HepG2 (cell line): ENCODE data around the gene MICALL2. TPM values are rescaled to one million over a fixed set of nuclear protein-coding genes. Genes with fewer than 3 reads are reported as not detected.
A peak's percentile ranks its signal among the peaks of the same experiment; 100 is the strongest.

Experiments used
- ATF7-NPFF ChIP-seq: sonication (generic); formaldehyde crosslinking; IDR thresholded peaks from 2 replicates; pipeline ENCODE4 v1.8.1; 2023; ENCODE audit warnings: mild to moderate bottlenecking, low read depth, missing genetic modification reagents, moderate library complexity
- FOSL1 ChIP-seq: sonication (generic); formaldehyde crosslinking; IDR thresholded peaks from 2 replicates; pipeline ENCODE4 v1.9.0; 2021; ENCODE audit warnings: missing genetic modification reagents, borderline replicate concordance
- GFI1 ChIP-seq: sonication (generic); formaldehyde crosslinking; IDR thresholded peaks from 2 replicates; pipeline ENCODE4 v1.5.0; 2020; ENCODE audit warnings: missing genetic modification reagents, mild to moderate bottlenecking, borderline replicate concordance
- HNRNPL ChIP-seq: fragments of 200-400 bp; formaldehyde crosslinking; IDR thresholded peaks from 2 replicates; pipeline ENCODE4 v1.6.1; 2017; ENCODE audit warnings: mild to moderate bottlenecking, low read depth, low read length
- IRF2 ChIP-seq: IDR thresholded peaks from 2 replicates; pipeline ENCODE4 v1.6.1; 2018; ENCODE audit warnings: missing genetic modification reagents, missing compliant biosample characterization
- MAFG ChIP-seq: sonication (generic); formaldehyde crosslinking; IDR thresholded peaks from 2 replicates; pipeline ENCODE4 v1.5.1; 2020; ENCODE audit warnings: mild to moderate bottlenecking, missing genetic modification reagents
- PHF20 ChIP-seq: sonication (generic); formaldehyde crosslinking; IDR thresholded peaks from 2 replicates; pipeline ENCODE4 v1.5.0; 2020; ENCODE audit warnings: mild to moderate bottlenecking, missing genetic modification reagents
- PHF21A ChIP-seq: sonication (generic); formaldehyde crosslinking; IDR thresholded peaks from 2 replicates; pipeline ENCODE4 v1.5.0; 2020; ENCODE audit warnings: mild to moderate bottlenecking, missing genetic modification reagents
- RBFOX2 ChIP-seq: fragments of 200-400 bp; formaldehyde crosslinking; IDR thresholded peaks from 2 replicates; pipeline ENCODE4 v1.6.1; 2017; ENCODE audit warnings: low read depth, mild to moderate bottlenecking, low read length
- SRF ChIP-seq: IDR thresholded peaks from 2 replicates; pipeline ENCODE4 v1.6.1; 2011; ENCODE audit warnings: mild to moderate bottlenecking, low read depth, low read length, moderate library complexity
- TAF15 ChIP-seq: fragments of 200-400 bp; formaldehyde crosslinking; IDR thresholded peaks from one replicate; pipeline ENCODE4 v1.6.1; 2018; ENCODE audit warnings: mild to moderate bottlenecking, low read depth, low read length; ENCODE audit not compliant: poor library complexity, severe bottlenecking
- YY1 ChIP-seq: IDR thresholded peaks from 2 replicates; pipeline ENCODE4 v1.6.1; 2011; ENCODE audit warnings: low read length, low read depth, moderate library complexity, mild to moderate bottlenecking; ENCODE audit not compliant: insufficient read depth, insufficient replicate concordance
- ZMAT3 ChIP-seq: sonication (generic); formaldehyde crosslinking; conservative IDR thresholded peaks from 2 replicates; pipeline ENCODE4 v1.7.0; 2021; ENCODE audit warnings: missing genetic modification reagents
- ZNF296 ChIP-seq: sonication (generic); formaldehyde crosslinking; conservative IDR thresholded peaks from 2 replicates; pipeline ENCODE4 v1.5.0; 2020; ENCODE audit warnings: mild to moderate bottlenecking, missing genetic modification reagents
- ZNF550 ChIP-seq: sonication (generic); formaldehyde crosslinking; IDR thresholded peaks from 2 replicates; pipeline ENCODE4 v1.4.0; 2020; ENCODE audit warnings: mild to moderate bottlenecking, missing genetic modification reagents, borderline replicate concordance
- ZSCAN20 ChIP-seq: sonication (generic); formaldehyde crosslinking; IDR thresholded peaks from 2 replicates; pipeline ENCODE4 v1.4.0; 2020; ENCODE audit warnings: missing genetic modification reagents, mild to moderate bottlenecking, borderline replicate concordance
- polyA plus RNA-seq, 8 experiments: library from polyadenylated mRNA; depleted of rRNA in 3 of 8; stranded (reverse) in 7 of 8; unstranded in 1 of 8; fragments of >200 nt; fragmentation: Illumina TruSeq in 4 of 8; extraction: Trizol in 4 of 8; gene quantifications; 2 replicates each; pipeline versions ENCODE4 v1.2.1 to v1.2.3, GENCODE V29; 2011 to 2016; ENCODE audit warnings: low read depth in 4 of 8, missing spikeins in 1 of 8, mixed read lengths in 1 of 8; ENCODE audit not compliant: insufficient read depth in 1 of 8
- total RNA-seq, 5 experiments: library from RNA; depleted of rRNA; stranded (reverse); fragments of >200 nt; fragmentation: Illumina TruSeq; extraction: Trizol; gene quantifications; 2 replicates each; pipeline ENCODE4 v1.2.3, GENCODE V29; 2016; ENCODE audit warnings: low read depth in 1 of 5
- TF ChIP-seq, protein P1 (sequence below): sonication (generic); formaldehyde crosslinking; IDR thresholded peaks from 2 replicates; pipeline ENCODE4 v1.4.0; 2020; ENCODE audit warnings: missing genetic modification reagents
- TF ChIP-seq, protein P2 (sequence below): sonication (generic); formaldehyde crosslinking; IDR thresholded peaks from 2 replicates; pipeline ENCODE4 v1.4.0; 2020; ENCODE audit warnings: mild to moderate bottlenecking, missing genetic modification reagents
- TF ChIP-seq, protein P3 (sequence below): sonication (generic); formaldehyde crosslinking; IDR thresholded peaks from 2 replicates; pipeline ENCODE4 v1.5.0; 2020; ENCODE audit warnings: mild to moderate bottlenecking, missing genetic modification reagents
- TF ChIP-seq, protein P4 (sequence below): sonication (generic); formaldehyde crosslinking; conservative IDR thresholded peaks from 2 replicates; pipeline ENCODE4 v1.4.0; 2020; ENCODE audit warnings: missing genetic modification reagents

The MICALL2 gene
- total and polyA plus RNA-seq, 2 of the 13 experiments (the other 11 are each of a cell fraction or from before 2014, with no cell fraction given): 5.8 to 12.4 TPM

DNA sequence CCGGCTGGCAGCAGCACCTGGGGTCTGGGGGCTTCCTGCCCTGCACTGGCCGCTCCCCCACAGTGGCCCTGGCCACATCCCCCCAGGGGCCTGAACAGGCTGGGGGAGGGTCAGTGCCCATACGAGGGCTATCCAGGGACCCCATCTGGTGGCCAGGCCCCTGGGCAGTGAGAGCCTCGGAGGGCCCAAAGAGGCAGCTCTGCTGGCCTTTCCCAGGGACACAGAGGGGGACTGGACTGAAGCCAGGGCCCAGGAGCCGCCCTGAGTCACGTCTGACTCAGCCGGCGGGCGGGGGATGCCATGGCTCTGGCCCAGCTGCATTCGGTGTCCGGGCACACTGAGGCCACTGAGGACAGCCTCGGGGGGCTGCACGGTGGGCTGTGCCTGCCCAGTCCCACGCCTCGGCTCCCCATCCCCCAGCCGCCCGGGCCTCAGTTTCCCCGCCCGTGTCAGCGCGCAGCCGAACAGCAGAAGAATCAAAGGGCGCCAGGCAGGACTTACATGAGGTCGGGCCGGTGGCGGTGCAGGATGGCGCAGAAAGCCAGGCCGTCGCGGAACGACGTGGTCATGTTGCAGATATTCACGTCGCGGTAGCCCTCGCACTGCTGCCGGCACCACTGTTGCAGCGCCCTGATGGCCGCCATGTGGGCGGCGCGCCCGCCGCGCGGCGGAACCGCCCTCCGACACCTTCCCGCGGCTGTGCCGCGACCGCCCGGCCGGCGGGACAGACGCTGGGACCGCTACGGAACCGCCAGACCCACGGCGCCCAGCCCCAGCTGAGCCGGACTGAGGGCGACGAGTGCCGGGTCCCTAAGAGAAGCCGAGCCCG lies at the start of gene MICALL2 (continued):
- TF ChIP-seq TAF15: peak; percentile 37
- peak; percentile 84 for TF ChIP-seq RBFOX2
- TF ChIP-seq, protein P1, sequence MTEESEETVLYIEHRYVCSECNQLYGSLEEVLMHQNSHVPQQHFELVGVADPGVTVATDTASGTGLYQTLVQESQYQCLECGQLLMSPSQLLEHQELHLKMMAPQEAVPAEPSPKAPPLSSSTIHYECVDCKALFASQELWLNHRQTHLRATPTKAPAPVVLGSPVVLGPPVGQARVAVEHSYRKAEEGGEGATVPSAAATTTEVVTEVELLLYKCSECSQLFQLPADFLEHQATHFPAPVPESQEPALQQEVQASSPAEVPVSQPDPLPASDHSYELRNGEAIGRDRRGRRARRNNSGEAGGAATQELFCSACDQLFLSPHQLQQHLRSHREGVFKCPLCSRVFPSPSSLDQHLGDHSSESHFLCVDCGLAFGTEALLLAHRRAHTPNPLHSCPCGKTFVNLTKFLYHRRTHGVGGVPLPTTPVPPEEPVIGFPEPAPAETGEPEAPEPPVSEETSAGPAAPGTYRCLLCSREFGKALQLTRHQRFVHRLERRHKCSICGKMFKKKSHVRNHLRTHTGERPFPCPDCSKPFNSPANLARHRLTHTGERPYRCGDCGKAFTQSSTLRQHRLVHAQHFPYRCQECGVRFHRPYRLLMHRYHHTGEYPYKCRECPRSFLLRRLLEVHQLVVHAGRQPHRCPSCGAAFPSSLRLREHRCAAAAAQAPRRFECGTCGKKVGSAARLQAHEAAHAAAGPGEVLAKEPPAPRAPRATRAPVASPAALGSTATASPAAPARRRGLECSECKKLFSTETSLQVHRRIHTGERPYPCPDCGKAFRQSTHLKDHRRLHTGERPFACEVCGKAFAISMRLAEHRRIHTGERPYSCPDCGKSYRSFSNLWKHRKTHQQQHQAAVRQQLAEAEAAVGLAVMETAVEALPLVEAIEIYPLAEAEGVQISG (CRISPR knock-in tag): 0 out of 2 replicates have a peak, but pooled peaks have one; percentile 12
- TF ChIP-seq ZNF296 (CRISPR knock-in tag): peak; percentile 70; the same call in 1 of the 2 replicates
- TF ChIP-seq SRF: no peak
- no peak for TF ChIP-seq IRF2 (CRISPR knock-in tag)
- 0 out of 2 replicates have a peak, but pooled peaks have one; percentile 44 for TF ChIP-seq PHF21A
- no peak for TF ChIP-seq GFI1 (CRISPR knock-in tag)
- peak; percentile 61; the same call in 1 of the 2 replicates for TF ChIP-seq HNRNPL
- TF ChIP-seq MAFG: peak; percentile 78
- 0 out of 2 replicates have a peak, but pooled peaks have one; percentile 21 for TF ChIP-seq PHF20 (CRISPR knock-in tag)
- 0 out of 2 replicates have a peak, but pooled peaks have one; percentile 47 for TF ChIP-seq FOSL1 (CRISPR knock-in tag)
- TF ChIP-seq, protein P2, sequence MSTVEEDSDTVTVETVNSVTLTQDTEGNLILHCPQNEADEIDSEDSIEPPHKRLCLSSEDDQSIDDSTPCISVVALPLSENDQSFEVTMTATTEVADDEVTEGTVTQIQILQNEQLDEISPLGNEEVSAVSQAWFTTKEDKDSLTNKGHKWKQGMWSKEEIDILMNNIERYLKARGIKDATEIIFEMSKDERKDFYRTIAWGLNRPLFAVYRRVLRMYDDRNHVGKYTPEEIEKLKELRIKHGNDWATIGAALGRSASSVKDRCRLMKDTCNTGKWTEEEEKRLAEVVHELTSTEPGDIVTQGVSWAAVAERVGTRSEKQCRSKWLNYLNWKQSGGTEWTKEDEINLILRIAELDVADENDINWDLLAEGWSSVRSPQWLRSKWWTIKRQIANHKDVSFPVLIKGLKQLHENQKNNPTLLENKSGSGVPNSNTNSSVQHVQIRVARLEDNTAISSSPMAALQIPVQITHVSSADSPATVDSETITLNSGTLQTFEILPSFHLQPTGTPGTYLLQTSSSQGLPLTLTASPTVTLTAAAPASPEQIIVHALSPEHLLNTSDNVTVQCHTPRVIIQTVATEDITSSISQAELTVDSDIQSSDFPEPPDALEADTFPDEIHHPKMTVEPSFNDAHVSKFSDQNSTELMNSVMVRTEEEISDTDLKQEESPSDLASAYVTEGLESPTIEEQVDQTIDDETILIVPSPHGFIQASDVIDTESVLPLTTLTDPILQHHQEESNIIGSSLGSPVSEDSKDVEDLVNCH (CRISPR knock-in tag): no peak
- TF ChIP-seq YY1: peak; percentile 65
- 0 out of 2 replicates have a peak, but pooled peaks have one; percentile 45 for TF ChIP-seq ATF7-NPFF (CRISPR knock-in tag)
- peak; percentile 16; the same call in 1 of the 2 replicates for TF ChIP-seq ZMAT3 (CRISPR knock-in tag)
- TF ChIP-seq, protein P3, sequence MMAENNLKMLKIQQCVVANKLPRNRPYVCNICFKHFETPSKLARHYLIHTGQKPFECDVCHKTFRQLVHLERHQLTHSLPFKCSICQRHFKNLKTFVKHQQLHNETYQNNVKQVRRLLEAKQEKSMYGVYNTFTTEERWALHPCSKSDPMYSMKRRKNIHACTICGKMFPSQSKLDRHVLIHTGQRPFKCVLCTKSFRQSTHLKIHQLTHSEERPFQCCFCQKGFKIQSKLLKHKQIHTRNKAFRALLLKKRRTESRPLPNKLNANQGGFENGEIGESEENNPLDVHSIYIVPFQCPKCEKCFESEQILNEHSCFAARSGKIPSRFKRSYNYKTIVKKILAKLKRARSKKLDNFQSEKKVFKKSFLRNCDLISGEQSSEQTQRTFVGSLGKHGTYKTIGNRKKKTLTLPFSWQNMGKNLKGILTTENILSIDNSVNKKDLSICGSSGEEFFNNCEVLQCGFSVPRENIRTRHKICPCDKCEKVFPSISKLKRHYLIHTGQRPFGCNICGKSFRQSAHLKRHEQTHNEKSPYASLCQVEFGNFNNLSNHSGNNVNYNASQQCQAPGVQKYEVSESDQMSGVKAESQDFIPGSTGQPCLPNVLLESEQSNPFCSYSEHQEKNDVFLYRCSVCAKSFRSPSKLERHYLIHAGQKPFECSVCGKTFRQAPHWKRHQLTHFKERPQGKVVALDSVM: no peak
- TF ChIP-seq, protein P4, sequence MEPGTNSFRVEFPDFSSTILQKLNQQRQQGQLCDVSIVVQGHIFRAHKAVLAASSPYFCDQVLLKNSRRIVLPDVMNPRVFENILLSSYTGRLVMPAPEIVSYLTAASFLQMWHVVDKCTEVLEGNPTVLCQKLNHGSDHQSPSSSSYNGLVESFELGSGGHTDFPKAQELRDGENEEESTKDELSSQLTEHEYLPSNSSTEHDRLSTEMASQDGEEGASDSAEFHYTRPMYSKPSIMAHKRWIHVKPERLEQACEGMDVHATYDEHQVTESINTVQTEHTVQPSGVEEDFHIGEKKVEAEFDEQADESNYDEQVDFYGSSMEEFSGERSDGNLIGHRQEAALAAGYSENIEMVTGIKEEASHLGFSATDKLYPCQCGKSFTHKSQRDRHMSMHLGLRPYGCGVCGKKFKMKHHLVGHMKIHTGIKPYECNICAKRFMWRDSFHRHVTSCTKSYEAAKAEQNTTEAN (CRISPR knock-in tag): 0 out of 2 replicates have a peak, but pooled peaks have one; percentile 14
- TF ChIP-seq ZNF550: 0 out of 2 replicates have a peak, but pooled peaks have one; percentile 54
- TF ChIP-seq ZSCAN20 (CRISPR knock-in tag): 0 out of 2 replicates have a peak, but pooled peaks have one; percentile 34
